ENCODE results near the gene IFRD2. TPM values are rescaled to one million over a fixed set of nuclear protein-coding genes. Genes with fewer than 3 reads are reported as not detected.

IFRD2 gene
- total RNA-seq, 1 donor from 2014 or later = 77.1 TPM

GRCh38 chr3:50319894-50320625, 27.8 kb upstream of the IFRD2 start:
- peaks cover 19% of the 10 kb centered on the region for H3K36me3 Mint-ChIP-seq (ENCODE audit: low read depth)
- peak overlapping the region; percentile 99 for H3K4me3 Mint-ChIP-seq
- TF ChIP-seq, protein P1, sequence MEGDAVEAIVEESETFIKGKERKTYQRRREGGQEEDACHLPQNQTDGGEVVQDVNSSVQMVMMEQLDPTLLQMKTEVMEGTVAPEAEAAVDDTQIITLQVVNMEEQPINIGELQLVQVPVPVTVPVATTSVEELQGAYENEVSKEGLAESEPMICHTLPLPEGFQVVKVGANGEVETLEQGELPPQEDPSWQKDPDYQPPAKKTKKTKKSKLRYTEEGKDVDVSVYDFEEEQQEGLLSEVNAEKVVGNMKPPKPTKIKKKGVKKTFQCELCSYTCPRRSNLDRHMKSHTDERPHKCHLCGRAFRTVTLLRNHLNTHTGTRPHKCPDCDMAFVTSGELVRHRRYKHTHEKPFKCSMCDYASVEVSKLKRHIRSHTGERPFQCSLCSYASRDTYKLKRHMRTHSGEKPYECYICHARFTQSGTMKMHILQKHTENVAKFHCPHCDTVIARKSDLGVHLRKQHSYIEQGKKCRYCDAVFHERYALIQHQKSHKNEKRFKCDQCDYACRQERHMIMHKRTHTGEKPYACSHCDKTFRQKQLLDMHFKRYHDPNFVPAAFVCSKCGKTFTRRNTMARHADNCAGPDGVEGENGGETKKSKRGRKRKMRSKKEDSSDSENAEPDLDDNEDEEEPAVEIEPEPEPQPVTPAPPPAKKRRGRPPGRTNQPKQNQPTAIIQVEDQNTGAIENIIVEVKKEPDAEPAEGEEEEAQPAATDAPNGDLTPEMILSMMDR (conservative IDR thresholded peaks at IDR 0.05) = no peak
- peaks cover 53% of the 10 kb centered on the region for H3K4me1 Mint-ChIP-seq
- H3K27me3 Mint-ChIP-seq (ENCODE audit: low read depth) = no peaks in the 10 kb centered on the region
- DNase-seq (ENCODE audit: low read depth, low spot score) = no peak
- H3K9me3 Mint-ChIP-seq = no peaks in the 10 kb centered on the region
- H3K27ac Mint-ChIP-seq (ENCODE audit: unreplicated experiment) = peak overlapping the region; percentile 96

DNA sequence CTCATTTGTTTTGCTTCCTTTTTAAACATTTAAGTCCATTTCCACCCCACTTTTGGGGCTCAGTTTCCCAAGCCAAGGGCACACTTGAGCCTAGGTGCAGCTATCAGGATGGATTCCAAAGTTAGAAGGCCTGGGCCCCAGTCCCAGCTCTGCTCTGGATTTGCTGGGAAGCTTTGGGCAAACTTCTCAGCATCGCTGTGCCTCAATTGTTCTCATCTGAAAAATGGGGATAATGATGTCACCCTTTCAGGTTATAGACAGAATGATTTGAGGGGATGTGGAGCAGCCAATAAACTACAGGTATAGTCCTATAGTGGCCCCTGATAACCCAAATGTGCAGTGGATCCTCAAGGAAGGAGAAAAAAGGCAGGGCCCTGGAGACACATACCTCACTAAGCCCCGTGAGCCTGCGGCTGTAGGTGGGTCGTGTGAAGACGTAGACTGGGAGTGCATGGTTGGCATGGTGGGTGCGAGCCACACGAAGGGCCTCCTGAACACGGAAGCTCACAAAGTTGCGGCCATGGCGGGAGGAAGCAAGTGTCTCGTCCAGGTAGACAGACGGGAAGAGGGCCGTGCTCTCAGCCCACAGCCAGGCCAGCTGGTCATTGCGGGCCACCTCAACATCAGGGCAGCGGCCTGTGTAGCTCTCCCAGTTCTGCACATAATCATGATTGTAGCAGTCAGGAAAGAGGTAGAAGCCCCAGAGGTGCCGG, 27.1 kb upstream of the IFRD2 start:
- H3K27me3 Mint-ChIP-seq (ENCODE audit: low read depth) = no peaks in the 10 kb centered on the region
- TF ChIP-seq, protein P1 (conservative IDR thresholded peaks at IDR 0.05) = no peak
- H3K9me3 Mint-ChIP-seq = no peaks in the 10 kb centered on the region
- peaks cover 22% of the 10 kb centered on the region for H3K36me3 Mint-ChIP-seq (ENCODE audit: low read depth)
- peaks cover 46% of the 10 kb centered on the region for H3K4me1 Mint-ChIP-seq
- DNase-seq (ENCODE audit: low read depth, low spot score) = no peak
- peak overlapping the region; percentile 99 for H3K4me3 Mint-ChIP-seq
- no peak overlapping the region for H3K27ac Mint-ChIP-seq (ENCODE audit: unreplicated experiment)

GRCh38 chr3:50318615-50319014, 26.4 kb upstream of the IFRD2 start:
- Mint-ChIP-seq H3K4me1 (peaks cover 43% of the 10 kb centered on the region), H3K36me3 (ENCODE audit: low read depth) (peaks cover 29% of the 10 kb centered on the region), H3K27me3 (ENCODE audit: low read depth) (no peaks in the 10 kb centered on the region), H3K9me3 (no peaks in the 10 kb centered on the region), H3K27ac (ENCODE audit: unreplicated experiment) (no peak overlapping the region), H3K4me3 (peak overlapping the region; percentile 82)
- TF ChIP-seq, protein P1 (conservative IDR thresholded peaks at IDR 0.05) = no peak
- DNase-seq (ENCODE audit: low read depth, low spot score) = no peak

GRCh38 chr3:50318163-50318562, 25.9 kb upstream of the IFRD2 start:
- no peaks in the 10 kb centered on the region for H3K27me3 Mint-ChIP-seq (ENCODE audit: low read depth)
- TF ChIP-seq, protein P1 (conservative IDR thresholded peaks at IDR 0.05) = no peak
- no peak overlapping the region for H3K27ac Mint-ChIP-seq (ENCODE audit: unreplicated experiment)
- no peaks in the 10 kb centered on the region for H3K9me3 Mint-ChIP-seq
- H3K4me3 Mint-ChIP-seq = peak overlapping the region; percentile 82
- peaks cover 39% of the 10 kb centered on the region for H3K4me1 Mint-ChIP-seq
- no peak for DNase-seq (ENCODE audit: low read depth, low spot score)
- peaks cover 31% of the 10 kb centered on the region for H3K36me3 Mint-ChIP-seq (ENCODE audit: low read depth)

DNA sequence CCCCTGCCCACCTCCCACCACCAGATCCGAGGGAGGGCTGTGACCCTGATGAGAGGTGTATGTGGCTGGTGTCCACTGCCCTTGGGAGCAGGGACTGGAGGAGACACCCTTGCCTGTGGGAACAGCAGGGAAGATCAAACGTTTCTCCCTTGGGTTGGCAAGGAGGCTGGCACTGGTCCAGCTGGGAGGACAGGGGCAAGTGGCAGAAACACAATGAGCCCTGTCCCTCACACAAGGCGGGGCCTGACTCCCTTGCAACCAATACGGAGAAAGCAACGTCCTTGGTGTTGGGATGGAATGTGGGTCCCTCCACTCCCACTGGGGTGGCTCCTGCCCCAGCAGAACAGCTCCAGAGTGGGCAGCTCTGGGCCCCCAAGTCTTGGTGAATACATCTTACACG, 25.1 kb upstream of the IFRD2 start:
- Mint-ChIP-seq H3K4me3 (peak overlapping the region; percentile 61), H3K27me3 (ENCODE audit: low read depth) (no peaks in the 10 kb centered on the region), H3K27ac (ENCODE audit: unreplicated experiment) (no peak overlapping the region), H3K9me3 (no peaks in the 10 kb centered on the region), H3K36me3 (ENCODE audit: low read depth) (peaks cover 32% of the 10 kb centered on the region), H3K4me1 (peaks cover 33% of the 10 kb centered on the region)
- TF ChIP-seq, protein P1 (conservative IDR thresholded peaks at IDR 0.05) = no peak
- no peak for DNase-seq (ENCODE audit: low read depth, low spot score)
